HepG2 (cell line): Measurements from ENCODE around the gene MARCO. TPM values are rescaled to one million over a fixed set of nuclear protein-coding genes. Genes with fewer than 3 reads are reported as not detected.

Source experiments
- ATAC-seq: fragments of 200-7000 bp; cut with Tn5 transposase; 3 replicates; pipeline ENCODE4 v1.9.1; 2020; ENCODE audit warnings: mild to moderate bottlenecking, moderate library complexity
- BruUV-seq: library from RNA; stranded (reverse); fragments of 400-500 nt; replicated peaks from 2 replicates; lab custom pipeline; 2021; lab: Mats Ljungman, UMichigan
- CTCF ChIA-PET: fragments of 300-600 bp; formaldehyde crosslinking; extraction: SDS; loops from one replicate; lab custom pipeline; 2021; ENCODE audit warnings: low total read pairs, inconsistent platforms, low intra/inter-chr PET ratio; lab: Yijun Ruan, JAX
- POLR2A ChIA-PET: fragments of 350-600 bp; sonication (Branson Sonifier 250); formaldehyde crosslinking; loops from one replicate; lab custom pipeline; 2020; ENCODE audit warnings: antibody characterized with exemption, inconsistent platforms; lab: Yijun Ruan, JAX
- DNase-seq: peaks from one replicate; pipeline ENCODE4 v3.0.0-alpha.2; 2015; ENCODE audit warnings: low spot score
- FAIRE-seq: peaks from 3 replicates; lab custom pipeline; 2011; peaks lifted over from hg19 to GRCh38; lab: Jason Lieb, UNC
- H2AFZ ChIP-seq: one replicate; pipeline ENCODE4 v1.6.1; 2011; ENCODE audit warnings: low read length, inconsistent platforms
- H3K27ac ChIP-seq: fragments of 300-600 bp; 3 replicates; pipeline ENCODE4 v1.8.0; 2011; ENCODE audit warnings: mixed run types, mild to moderate bottlenecking, mixed read lengths, low read length, inconsistent platforms; ENCODE audit not compliant: insufficient read depth; ENCODE audit errors: extremely low read length
- H3K27me3 ChIP-seq, 2 experiments: fragments of 200-600 bp in 1 of 2; 2 replicates in 1 of 2; 3 replicates in 1 of 2; pipeline versions ENCODE4 v1.6.0 to v1.8.0; 2011; ENCODE audit warnings: low read length in 2 of 2, mild to moderate bottlenecking in 2 of 2, moderate library complexity in 2 of 2, inconsistent platforms in 1 of 2; ENCODE audit not compliant: insufficient read depth in 2 of 2, control insufficient read depth in 1 of 2
- H3K36me3 ChIP-seq, 2 experiments: fragments of 200-600 bp in 1 of 2; replicated peaks in 1 of 2; 2 replicates in 1 of 2; 3 replicates in 1 of 2; pipeline versions ENCODE4 v1.5.1 to v1.8.0; 2011; ENCODE audit warnings: low read length in 2 of 2, inconsistent platforms in 1 of 2; ENCODE audit not compliant: insufficient read depth in 2 of 2, control insufficient read depth in 1 of 2
- H3K4me1 ChIP-seq: 2 replicates; pipeline ENCODE4 v1.5.1; 2012; ENCODE audit warnings: low read length, inconsistent platforms; ENCODE audit not compliant: insufficient read depth
- H3K4me2 ChIP-seq: 2 replicates; pipeline ENCODE4 v1.6.0; 2011; ENCODE audit warnings: low read depth, low read length, inconsistent platforms
- H3K4me3 ChIP-seq, 3 experiments: fragments of 200-600 bp in 1 of 3; sonication (generic), shearing (Covaris generic) in 1 of 3; replicated peaks in 1 of 3; 2 replicates each; pipeline ENCODE4 v1.5.1; 2011 to 2016; ENCODE audit warnings: low read length in 3 of 3, inconsistent platforms in 2 of 3, low read depth in 2 of 3, mild to moderate bottlenecking in 2 of 3, control low read depth in 1 of 3, mixed read lengths in 1 of 3; ENCODE audit not compliant: insufficient read depth in 1 of 3
- H3K79me2 ChIP-seq: one replicate; pipeline ENCODE4 v1.6.1; 2011; ENCODE audit warnings: low read length, inconsistent platforms; ENCODE audit not compliant: insufficient read depth
- H3K9ac ChIP-seq: 2 replicates; pipeline ENCODE4 v1.6.0; 2011; ENCODE audit warnings: mild to moderate bottlenecking, low read depth, low read length, inconsistent platforms; ENCODE audit not compliant: insufficient read depth
- H3K9me3 ChIP-seq: 2 replicates; pipeline ENCODE4 v1.5.1; 2012; ENCODE audit warnings: mild to moderate bottlenecking, low read length
- H4K20me1 ChIP-seq: 2 replicates; pipeline ENCODE4 v1.6.0; 2011; ENCODE audit warnings: inconsistent platforms, mild to moderate bottlenecking, low read length, moderate library complexity; ENCODE audit not compliant: insufficient read depth
- KDM1A ChIP-seq: IDR thresholded peaks from 2 replicates; pipeline ENCODE4 v1.6.1; 2016; ENCODE audit warnings: missing compliant biosample characterization
- THAP9 ChIP-seq: sonication (generic); formaldehyde crosslinking; IDR thresholded peaks from 2 replicates; pipeline ENCODE4; 2020; ENCODE audit warnings: missing genetic modification reagents, mild to moderate bottlenecking, borderline replicate concordance
- ZNF451 ChIP-seq: sonication (generic); formaldehyde crosslinking; IDR thresholded peaks from 2 replicates; pipeline ENCODE4 v1.5.0; 2020; ENCODE audit warnings: mild to moderate bottlenecking, missing genetic modification reagents
- WGBS: methylation state at CpG from one replicate; pipeline ENCODE4 v1.1.6; 2017; ENCODE audit warnings: low lambda C conversion rate; 5-methylcytosine and 5-hydroxymethylcytosine counted together
- in situ Hi-C: cut with HindIII; loops from 2 replicates; pipeline ENCODE4 v1.10.0; 2017; ENCODE audit warnings: low pct_unique_long_range_greater_than_20kb; ENCODE audit not compliant: extremely low pct_ligation_motif_present
- intact Hi-C: fragments of 100-400 bp; cut with micrococcal nuclease; formaldehyde crosslinking; loops from one replicate; pipeline ENCODE4 v1.10.0; 2022; ENCODE audit not compliant: unreplicated experiment
- polyA plus RNA-seq, 8 experiments: library from polyadenylated mRNA; depleted of rRNA in 3 of 8; stranded (reverse) in 7 of 8; unstranded in 1 of 8; fragments of >200 nt; fragmentation: Illumina TruSeq in 4 of 8; extraction: Trizol in 4 of 8; gene quantifications; 2 replicates each; pipeline versions ENCODE4 v1.2.1 to v1.2.3, GENCODE V29; 2011 to 2016; ENCODE audit warnings: low read depth in 4 of 8, missing spikeins in 1 of 8, mixed read lengths in 1 of 8; ENCODE audit not compliant: insufficient read depth in 1 of 8
- total RNA-seq, 5 experiments: library from RNA; depleted of rRNA; stranded (reverse); fragments of >200 nt; fragmentation: Illumina TruSeq; extraction: Trizol; gene quantifications; 2 replicates each; pipeline ENCODE4 v1.2.3, GENCODE V29; 2016; ENCODE audit warnings: low read depth in 1 of 5

The MARCO gene
- total and polyA plus RNA-seq, 2 of the 13 experiments (the other 11 are each of a cell fraction or from before 2014, with no cell fraction given): not detected

GRCh38 chr2:119024152-119024551 is 82.2 kb downstream of the MARCO start:
- CTCF ChIA-PET: no interaction called here

More at GRCh38 chr2:119024152-119024551, 82.2 kb downstream of the MARCO start:
- H3K9me3 ChIP-seq: no peaks in the 10 kb centered on the region
- H3K4me3 ChIP-seq: no peak overlapping the region
- no peak overlapping the region for H3K4me2 ChIP-seq
- BruUV-seq: no TSS peak
- H3K79me2 ChIP-seq: no peaks in the 10 kb centered on the region
- in situ Hi-C loops (no loop called here), intact Hi-C loops (no loop called here)
- no peaks in the 10 kb centered on the region for H3K4me1 ChIP-seq
- H3K27ac ChIP-seq: no peak overlapping the region
- H3K9ac ChIP-seq: no peak overlapping the region
- ATAC-seq (no peak), FAIRE-seq (no peak), DNase-seq (no peak)
- no peak overlapping the region for H2AFZ ChIP-seq
- no peaks in the 10 kb centered on the region; a peak in 1 of 5 replicates for H3K27me3 ChIP-seq
- no peaks in the 10 kb centered on the region for H3K36me3 ChIP-seq
- H4K20me1 ChIP-seq: no peaks in the 10 kb centered on the region
- TF ChIP-seq THAP9 (CRISPR knock-in tag) (no peak), ZNF451 (CRISPR knock-in tag) (no peak), KDM1A (no peak)
- TF ChIP-seq, all 625 proteins: peak for 0
- WGBS: 18% methylated on average over 8 of the region's 9 CpGs
- POLR2A ChIA-PET: no interaction called here
